Epithelial cell of prostate (primary cell): Measurements from ENCODE around the gene TAS1R3.

Source experiments
- DNase-seq: peaks from one replicate; pipeline ENCODE4 v3.0.0-alpha.2; 2011; ENCODE audit warnings: low read depth, low spot score
- H3K27ac ChIP-seq: fragments of 450-650 bp; 2 replicates; pipeline ENCODE4 v1.5.1; 2017; ENCODE audit warnings: mild to moderate bottlenecking

Gene TAS1R3

GRCh38 chr1:1294250-1294890 is 36.7 kb upstream of the TAS1R3 start:
- no peak overlapping the region for H3K27ac ChIP-seq
- DNase-seq = no peak

- no peak for DNase-seq
- no peak overlapping the region for H3K27ac ChIP-seq
Measured at GRCh38 chr1:1295154-1295923, 35.7 kb upstream of the TAS1R3 start.

- no peak overlapping the region for H3K27ac ChIP-seq
- no peak for DNase-seq
Measured at GRCh38 chr1:1296070-1297061, 34.7 kb upstream of the TAS1R3 start.

- DNase-seq = no peak
- no peak overlapping the region for H3K27ac ChIP-seq
Measured at GRCh38 chr1:1297802-1298424, 33.2 kb upstream of the TAS1R3 start.

- H3K27ac ChIP-seq = no peak overlapping the region
- DNase-seq = no peak
Measured at GRCh38 chr1:1298861-1299685, 32.0 kb upstream of the TAS1R3 start.

GRCh38 chr1:1299686-1300351 is 31.3 kb upstream of the TAS1R3 start:
- no peak overlapping the region for H3K27ac ChIP-seq
- no peak for DNase-seq

GRCh38 chr1:1300352-1300739 is 30.7 kb upstream of the TAS1R3 start:
- no peak for DNase-seq
- no peak overlapping the region for H3K27ac ChIP-seq

- H3K27ac ChIP-seq = no peak overlapping the region
- DNase-seq = no peak
Measured at GRCh38 chr1:1302006-1302430, 29.1 kb upstream of the TAS1R3 start.

- no peak overlapping the region for H3K27ac ChIP-seq
- no peak for DNase-seq
Measured at GRCh38 chr1:1302951-1303509, 28.1 kb upstream of the TAS1R3 start.

GRCh38 chr1:1303736-1304135 is 27.3 kb upstream of the TAS1R3 start:
- H3K27ac ChIP-seq = no peak overlapping the region

GRCh38 chr1:1304331-1305299 is 26.5 kb upstream of the TAS1R3 start:
- no peak for DNase-seq
- H3K27ac ChIP-seq = peak overlapping the region; percentile 63

More at GRCh38 chr1:1303736-1304135, 27.3 kb upstream of the TAS1R3 start:
- DNase-seq = no peak

- DNase-seq = no peak
Measured at GRCh38 chr1:1305300-1306069, 25.6 kb upstream of the TAS1R3 start.

GRCh38 chr1:1306070-1306660 is 24.9 kb upstream of the TAS1R3 start:
- peak overlapping the region; percentile 63 for H3K27ac ChIP-seq
- no peak for DNase-seq

More at GRCh38 chr1:1305300-1306069, 25.6 kb upstream of the TAS1R3 start:
- H3K27ac ChIP-seq = peak overlapping the region; percentile 63

GRCh38 chr1:1306661-1307260 is 24.3 kb upstream of the TAS1R3 start:
- no peak overlapping the region for H3K27ac ChIP-seq

GRCh38 chr1:1307261-1307922 is 23.7 kb upstream of the TAS1R3 start:
- no peak for DNase-seq
- peak overlapping the region; percentile 87 for H3K27ac ChIP-seq

More at GRCh38 chr1:1306661-1307260, 24.3 kb upstream of the TAS1R3 start:
- no peak for DNase-seq
